Non-pigmented ciliary epithelial cell (primary cell): Measurements from ENCODE around the gene SLC25A34.

Experiments
- DNase-seq: peaks from one replicate; pipeline ENCODE4 v3.0.0-alpha.2; 2010; ENCODE audit warnings: low read depth

The SLC25A34 gene

DNA sequence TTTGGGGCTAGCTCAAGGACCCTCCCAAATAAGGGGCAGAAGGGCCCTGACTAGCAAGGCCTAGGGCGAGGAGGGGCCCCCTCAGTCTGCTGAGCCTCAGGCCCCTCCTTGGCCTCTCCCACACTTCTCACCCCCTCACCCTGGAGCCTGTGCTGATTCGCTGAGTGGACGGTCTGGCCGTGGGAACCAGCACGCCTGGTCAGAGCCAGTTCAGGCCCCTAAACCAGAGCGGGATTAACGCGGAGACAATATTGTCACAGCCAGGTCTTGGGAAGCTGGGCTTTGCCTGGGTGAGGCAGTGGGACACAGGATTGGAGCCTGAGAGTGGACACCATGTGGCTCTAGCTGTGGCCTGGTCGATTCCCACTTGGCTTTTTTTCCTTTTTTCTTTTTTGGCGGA lies 17.7 kb downstream of the SLC25A34 start:
- DNase-seq, result no peak

GRCh38 chr1:15755021-15755645 lies 19.1 kb downstream of the SLC25A34 start:
- DNase-seq, result no peak

GRCh38 chr1:15755646-15756040 lies 19.6 kb downstream of the SLC25A34 start:
- DNase-seq, result no peak

DNA sequence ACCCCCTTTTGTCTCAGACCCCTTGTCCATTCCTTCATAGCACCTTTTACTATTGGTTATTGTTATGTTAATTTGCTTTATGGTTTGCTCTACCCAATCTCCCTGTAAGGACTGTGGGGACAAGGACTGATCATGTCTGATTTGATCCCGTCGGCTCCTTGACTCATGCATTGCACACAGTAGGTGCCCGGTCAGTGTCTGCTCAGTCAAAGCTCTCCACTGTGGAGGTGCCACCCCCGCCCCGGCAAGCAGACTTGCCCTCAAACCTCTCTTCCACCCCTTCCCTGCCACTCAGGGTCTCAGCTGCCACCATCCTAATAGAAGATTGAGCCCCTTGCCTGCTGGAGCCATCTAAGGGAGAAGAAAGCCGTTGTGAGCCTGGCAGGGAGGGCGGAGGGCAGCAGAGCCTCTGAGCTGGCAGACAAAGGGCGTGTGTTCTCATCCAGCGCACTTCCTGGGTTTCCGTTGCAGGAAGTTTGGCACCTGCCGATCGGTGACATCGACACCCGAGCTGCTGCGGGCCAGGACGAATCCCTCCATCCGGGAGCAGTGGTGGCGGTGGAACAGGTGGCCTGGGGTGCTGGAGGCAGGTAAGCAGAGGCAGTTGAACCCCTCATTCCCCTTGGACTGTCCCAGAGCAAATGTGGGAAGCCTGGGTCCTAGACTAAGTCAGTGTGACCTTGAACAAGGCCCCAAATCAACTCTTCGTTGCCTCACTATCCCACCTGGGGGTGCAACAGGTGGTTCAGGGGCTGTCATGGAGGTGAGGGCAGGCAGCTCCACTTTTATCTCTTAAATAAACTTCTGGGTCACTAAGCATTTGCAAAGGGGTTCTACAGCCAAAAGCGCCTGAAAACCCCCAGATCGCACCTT lies 20.3 kb downstream of the SLC25A34 start:
- no peak for DNase-seq

DNA sequence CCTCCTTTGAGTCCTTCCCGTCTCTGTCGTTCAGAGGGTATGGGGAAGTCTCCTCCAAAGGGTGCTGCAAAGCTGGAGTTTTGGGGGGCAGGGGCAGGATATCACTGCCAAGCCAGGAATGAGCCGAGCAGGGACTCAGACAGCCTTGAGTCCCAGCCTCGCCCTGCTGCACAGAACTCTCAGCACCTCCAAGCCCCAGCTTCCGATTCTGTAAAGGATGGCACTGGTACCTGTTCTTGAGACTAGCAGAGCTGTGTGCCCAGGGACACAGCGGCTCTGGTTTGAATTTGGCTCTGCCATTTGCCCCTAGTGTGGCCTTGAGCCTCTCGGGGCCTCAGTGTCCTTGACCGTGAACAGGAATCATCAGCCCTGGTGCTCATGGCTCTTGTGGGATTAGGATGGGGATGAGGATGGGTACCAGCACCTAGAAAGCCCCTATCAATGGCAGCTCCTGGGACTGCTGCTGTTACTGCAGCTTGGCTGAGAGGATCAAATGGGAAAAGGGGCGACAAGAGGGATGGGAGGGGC lies 21.0 kb downstream of the SLC25A34 start:
- no peak for DNase-seq

GRCh38 chr1:15757575-15758342 lies 21.7 kb downstream of the SLC25A34 start:
- no peak for DNase-seq

GRCh38 chr1:15758343-15758931 lies 22.4 kb downstream of the SLC25A34 start, which contains the start of gene FBLIM1:
FBLIM1 (plus strand) TSS chr1:15758795; CDS start chr1:15764984, 6,189 bp downstream.
- no peak for DNase-seq

DNA sequence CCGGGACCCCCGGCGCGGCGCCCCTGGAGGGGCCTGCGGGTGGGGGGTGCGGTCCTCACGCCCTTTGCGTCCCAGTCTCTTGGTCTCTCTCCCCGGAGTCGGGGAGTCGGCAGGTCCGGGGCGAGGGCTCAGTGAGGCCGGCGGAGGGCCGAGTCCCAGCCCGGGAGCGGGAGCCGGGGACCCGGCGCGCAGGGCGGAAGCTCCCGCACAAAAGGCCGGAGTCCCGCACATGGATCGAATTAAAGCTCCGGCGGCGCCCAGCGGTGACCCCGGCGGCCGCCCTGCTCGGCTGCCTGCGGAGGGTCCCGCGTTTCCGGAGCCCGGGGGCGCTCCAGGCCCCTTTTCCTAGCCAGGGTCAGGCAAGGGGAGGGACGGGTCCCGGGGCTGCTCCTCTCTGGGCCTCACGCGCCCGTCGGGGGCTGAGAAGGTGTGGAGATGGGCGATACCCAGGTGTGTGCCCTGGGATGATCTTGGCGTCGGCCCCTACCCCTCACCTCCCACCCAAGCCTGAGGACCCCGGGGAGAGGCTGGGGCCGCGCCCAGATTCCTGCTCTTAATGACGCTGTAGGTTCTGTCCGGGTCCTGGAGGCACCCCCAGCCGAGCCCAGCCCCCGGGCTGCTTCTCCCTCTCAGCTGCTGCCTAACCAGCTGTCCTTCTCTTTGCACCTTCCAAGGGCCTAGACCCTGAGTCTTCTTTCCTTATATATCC lies 23.0 kb downstream of the SLC25A34 start:
- no peak for DNase-seq

DNA sequence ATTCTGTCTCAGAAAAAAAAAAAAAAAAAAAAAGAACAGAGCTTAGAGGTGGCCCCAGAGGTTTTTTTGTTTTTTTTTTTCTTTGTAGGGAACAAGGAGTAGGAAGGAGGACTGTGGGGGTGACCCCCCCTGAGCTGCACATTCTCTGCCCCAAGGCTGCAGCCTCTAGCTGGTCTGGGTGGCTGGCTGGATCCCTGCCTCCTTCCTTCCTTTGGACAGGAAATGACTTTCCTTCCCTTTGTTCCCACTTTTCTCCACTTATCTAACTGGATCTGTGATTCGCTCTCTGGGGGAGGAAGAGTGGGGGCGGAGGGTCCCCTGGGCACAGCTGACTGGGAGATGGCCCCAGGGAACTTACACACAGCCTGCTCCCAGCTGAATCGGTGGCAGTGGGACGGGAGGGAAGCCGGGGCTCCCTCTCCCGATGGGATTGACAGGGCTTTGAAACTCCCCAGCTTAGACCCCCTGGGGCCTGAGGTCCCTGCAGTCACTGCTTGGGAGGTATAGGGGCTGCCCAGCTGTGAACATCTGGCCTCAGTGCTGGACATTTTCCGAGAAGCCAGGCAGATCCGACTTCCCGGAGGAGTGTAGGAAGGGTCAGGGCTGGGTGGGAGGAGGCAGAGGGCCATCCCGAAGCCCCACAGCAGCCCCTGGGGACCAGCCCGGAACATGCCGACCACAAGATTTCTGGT lies 24.6 kb downstream of the SLC25A34 start:
- no peak for DNase-seq

GRCh38 chr1:15761366-15762128 lies 25.5 kb downstream of the SLC25A34 start:
- DNase-seq, result no peak

DNA sequence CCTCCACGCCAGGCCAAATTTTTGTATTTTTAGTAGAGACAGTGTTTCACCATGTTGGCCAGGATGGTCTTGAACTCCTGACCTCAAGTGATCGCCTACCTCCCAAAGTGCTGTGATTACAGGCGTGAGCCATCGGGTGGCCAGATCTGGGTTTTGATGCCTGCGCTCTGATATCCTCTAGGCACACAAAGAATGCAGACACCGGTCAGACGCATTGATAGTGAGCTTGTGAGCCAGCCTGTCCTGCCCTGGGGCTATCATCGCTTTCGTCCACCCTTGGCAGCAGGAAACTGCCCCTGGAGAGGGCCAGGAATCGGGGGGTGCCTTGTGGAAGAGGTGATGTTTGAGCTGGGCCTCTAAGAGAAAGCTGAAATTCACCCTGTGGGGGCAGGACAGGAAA lies 26.5 kb downstream of the SLC25A34 start:
- DNase-seq, result no peak

- DNase-seq, result no peak
Observed at GRCh38 chr1:15764269-15764764, 28.3 kb downstream of the SLC25A34 start.

GRCh38 chr1:15764890-15765289 lies 28.8 kb downstream of the SLC25A34 start:
- no peak for DNase-seq

DNA sequence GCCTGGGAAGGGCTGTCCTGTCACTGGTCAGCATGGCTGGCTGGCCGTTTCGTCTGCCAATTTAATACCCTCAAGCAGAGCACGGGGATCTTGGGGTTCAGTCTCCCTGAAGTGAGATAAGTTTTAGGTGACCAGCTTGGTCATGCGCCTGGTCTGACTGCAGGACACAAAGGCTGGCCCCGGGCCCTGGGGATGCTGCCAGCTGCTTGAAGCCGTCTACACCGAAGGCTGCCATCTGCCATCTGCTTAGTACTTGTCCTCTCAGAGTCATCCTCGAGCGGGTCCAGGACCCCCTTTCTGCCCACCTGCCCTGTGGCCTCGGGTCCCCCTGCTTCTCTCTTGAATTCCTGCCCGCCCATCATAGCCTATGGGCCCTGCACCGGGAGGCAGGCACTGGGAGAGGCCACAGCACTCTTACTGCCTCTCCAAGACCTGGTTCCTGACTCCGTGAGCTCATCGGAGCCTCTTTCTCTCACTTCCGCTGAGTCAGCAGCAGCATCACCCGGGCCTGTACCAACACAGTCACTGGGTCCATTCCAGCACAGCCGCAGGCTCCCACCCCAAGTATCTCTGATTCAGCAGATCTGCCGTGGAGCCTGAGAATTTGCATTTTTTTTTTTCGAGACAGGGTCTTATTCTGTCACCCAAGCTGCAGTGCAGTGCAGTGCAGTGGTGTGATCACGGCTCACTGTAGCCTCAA lies 29.6 kb downstream of the SLC25A34 start:
- no peak for DNase-seq

DNA sequence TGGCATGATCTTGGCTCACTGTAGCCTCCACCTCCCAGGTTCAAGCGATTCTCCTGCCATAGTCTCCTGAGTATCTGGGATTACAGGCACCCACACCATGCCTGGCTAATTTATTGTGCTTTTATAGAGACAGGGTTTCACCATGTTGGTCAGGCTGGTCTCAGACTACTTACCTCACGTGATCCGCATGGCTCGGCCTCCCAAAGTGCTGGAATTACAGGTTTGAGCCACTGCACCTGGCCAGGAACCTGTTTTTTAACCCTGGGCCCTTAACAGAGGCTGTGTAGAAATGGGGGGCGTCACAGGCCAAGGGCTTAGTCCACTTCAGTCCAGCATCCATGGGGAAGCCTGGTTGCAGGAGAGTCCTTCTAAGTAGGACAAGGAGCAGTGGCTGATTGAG lies 31.9 kb downstream of the SLC25A34 start:
- DNase-seq, result no peak

GRCh38 chr1:15768388-15768787 lies 32.3 kb downstream of the SLC25A34 start:
- no peak for DNase-seq

- DNase-seq, result no peak
Observed at GRCh38 chr1:15770313-15770962, 34.4 kb downstream of the SLC25A34 start.

- no peak for DNase-seq
Observed at GRCh38 chr1:15771836-15772515, 35.9 kb downstream of the SLC25A34 start.
